Measurements from ENCODE around the gene PACSIN1.

GRCh38 chr6:34547701-34548644 lies 82.1 kb downstream of the PACSIN1 start:
- TF ChIP-seq CTCF (IDR thresholded peaks at IDR 0.05; ENCODE audit: low read length) (no peak), EZH2phosphoT487 (IDR thresholded peaks at IDR 0.05; ENCODE audit: low read length) (no peak)
